Body of pancreas (tissue), 4 donors: ENCODE measurements around the gene PARP11.

ENCODE experiments used
- CTCF ChIP-seq, 7 experiments: fragments of 450-650 bp in 4 of 7; fragments of 200-600 bp in 3 of 7; sonication (generic) in 3 of 7; IDR thresholded peaks; one replicate each; pipeline ENCODE4 v1.5.1; 2016 to 2019; ENCODE audit warnings: antibody characterized with exemption in 7 of 7
- POLR2A ChIP-seq, 3 donors: fragments of 450-650 bp; IDR thresholded peaks; one replicate each; pipeline ENCODE4 v1.6.1; 2016; ENCODE audit warnings: antibody characterized with exemption in 3 of 3, mild to moderate bottlenecking in 2 of 3

DNA sequence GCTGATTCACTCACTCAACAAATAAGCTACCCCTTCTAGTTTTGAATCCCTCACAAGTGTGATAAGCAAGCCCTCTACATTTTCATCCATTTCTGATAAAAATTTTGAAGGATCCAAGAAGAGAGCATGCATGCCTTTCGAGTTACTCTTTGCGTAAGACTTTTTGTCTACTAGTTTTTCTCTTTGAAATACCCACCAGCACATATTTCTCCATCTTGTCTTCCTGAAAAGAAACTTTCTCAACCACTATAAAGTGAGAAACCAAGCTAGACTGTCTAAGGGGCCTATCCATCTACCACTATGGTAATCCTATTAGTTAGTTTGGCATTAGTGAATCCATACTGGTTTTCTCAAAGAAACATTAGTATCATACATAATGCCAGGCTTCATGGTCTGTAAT, 56.9 kb downstream of the PARP11 start:
- TF ChIP-seq CTCF (IDR thresholded peaks at IDR 0.05) (no peak), POLR2A (IDR thresholded peaks at IDR 0.05) (no peak)
